Stimulated activated CD8-positive, alpha-beta memory T cell treated with anti-CD3 and anti-CD28 coated beads, Interleukin-12 subunit alpha, Interleukin-12 subunit beta, amount 100 ng/mL, for 24 hours (primary cell): ENCODE measurements around the gene HCFC1.

Source experiments
- DNase-seq: peaks from one replicate; pipeline ENCODE4 v3.0.0-alpha.2; 2020; ENCODE audit errors: extremely low read depth

HCFC1 gene

DNA sequence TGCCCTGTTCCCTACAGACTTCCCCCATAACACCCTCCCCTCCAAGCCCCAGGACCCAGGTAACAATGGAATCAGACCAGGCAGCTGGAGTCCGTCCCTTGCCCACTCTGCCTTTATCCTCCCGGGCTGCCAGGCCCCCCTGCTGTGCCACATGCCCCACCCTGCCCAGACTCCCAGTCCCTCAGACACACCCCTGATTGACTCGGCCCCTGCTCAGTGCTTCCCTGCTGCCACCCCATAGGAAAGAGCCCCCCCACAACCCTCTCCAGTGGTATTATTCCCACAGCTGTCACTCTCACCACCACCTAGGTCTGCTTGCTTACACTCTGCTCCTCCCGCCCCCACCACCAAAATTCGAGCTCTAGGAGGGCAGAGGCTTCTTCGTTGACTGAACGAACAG, 32.0 kb downstream of the HCFC1 start:
- DNase-seq, result no peak

DNA sequence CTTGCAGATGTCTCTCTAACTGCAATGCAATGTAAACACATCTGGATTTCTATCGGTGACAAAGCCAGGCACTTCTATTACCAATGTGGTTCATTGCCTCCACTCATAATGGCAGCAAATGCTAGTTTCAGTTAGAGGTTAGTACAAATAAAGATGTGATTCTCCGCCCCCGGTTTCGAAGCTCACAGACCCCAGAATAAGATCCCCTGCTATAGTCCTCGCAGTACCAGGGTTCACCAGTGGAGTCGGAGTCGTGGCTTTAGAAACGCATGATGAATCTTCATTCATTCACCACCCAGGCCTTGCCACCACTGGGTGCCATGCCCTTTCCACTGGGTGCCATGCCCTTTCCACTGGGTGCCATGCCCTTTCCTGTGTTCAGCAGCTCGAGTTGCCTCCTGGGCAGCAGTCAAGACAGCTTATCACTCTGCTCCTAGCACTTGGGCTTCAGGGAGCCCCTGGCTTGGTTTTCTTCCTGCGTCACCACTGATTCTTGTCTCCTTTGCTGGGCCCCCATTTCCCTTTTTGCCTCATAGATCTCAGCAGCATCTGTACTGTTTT, 33.3 kb downstream of the HCFC1 start:
- DNase-seq, result no peak

DNA sequence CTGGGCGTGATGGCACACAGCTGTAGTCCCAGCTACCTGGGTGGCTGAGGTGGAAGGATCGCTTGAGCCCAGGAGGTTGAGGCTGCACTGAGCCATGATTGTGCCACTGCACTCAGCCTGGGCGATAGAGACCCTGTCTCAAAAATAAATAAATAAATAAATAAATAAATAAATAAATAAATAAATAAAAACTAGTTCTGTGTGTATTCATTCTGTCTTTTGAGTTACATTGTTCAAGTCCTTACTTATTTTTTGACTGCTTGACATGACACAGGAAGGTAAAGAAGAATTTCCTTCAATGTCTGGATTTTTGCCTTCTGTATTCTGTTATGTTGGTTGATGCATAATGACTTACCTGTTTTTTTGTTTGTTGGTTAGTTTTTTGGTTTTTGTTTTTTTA, 34.6 kb downstream of the HCFC1 start:
- DNase-seq, result no peak

DNA sequence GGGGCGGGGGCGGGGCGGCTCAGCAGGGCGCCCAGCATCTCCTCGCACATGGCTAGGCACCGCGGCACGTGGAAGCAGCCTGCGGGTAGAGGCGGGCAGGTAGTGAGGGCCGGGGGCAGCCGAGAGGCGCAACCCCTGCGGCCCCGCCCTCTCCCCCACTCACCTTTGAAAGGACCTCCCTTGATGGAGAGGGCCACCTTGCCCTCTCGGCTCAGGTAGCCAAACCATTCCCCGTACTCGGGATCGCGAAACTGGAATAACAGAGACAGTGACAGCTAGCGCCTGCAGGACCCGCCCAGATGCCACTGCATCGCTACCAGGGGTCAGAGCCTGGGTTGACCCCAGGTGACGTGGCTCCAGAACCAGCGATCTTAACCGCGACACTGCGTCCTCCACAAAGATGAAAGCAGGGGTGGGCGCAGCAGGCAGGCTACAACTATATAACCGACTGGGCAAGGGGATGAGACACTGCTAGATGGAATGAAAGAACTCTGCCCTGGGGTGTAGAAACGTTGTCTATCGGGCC, 36.2 kb downstream of the HCFC1 start:
- DNase-seq, result no peak

DNA sequence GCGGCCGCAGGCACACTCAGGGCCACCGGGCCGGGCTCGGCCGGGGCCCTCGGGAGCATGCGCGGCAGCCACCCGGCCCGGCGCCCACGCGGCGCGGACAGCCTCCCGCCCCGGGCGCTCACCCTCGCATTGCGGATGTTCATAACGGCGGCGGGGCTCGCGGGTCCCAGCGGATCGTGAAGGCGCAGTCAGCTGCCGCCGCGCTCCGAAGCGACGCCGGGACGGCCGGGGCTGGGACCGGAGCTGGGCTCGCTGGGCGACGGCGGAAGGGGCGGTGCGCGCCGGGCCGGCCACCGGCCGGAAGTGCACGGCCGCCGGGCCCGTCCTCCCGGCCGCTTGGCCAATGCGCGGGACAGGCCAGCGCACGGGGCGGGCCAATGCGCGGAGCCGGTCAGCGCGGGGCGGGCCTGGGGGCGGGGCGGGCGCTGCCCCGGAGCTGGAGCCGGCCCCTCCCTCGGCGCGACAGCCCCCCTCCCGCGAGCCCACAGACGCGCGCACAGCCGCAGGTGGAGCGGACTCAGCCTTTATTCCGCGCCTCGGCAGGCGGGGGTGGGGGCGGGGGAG, 36.8 kb downstream of the HCFC1 start, which contains the start of gene NAA10:
NAA10 (minus strand) TSS at position 276 of the 564 bp plus-strand sequence; CDS start at position 143, 133 bp downstream.
- DNase-seq, result no peak

DNA sequence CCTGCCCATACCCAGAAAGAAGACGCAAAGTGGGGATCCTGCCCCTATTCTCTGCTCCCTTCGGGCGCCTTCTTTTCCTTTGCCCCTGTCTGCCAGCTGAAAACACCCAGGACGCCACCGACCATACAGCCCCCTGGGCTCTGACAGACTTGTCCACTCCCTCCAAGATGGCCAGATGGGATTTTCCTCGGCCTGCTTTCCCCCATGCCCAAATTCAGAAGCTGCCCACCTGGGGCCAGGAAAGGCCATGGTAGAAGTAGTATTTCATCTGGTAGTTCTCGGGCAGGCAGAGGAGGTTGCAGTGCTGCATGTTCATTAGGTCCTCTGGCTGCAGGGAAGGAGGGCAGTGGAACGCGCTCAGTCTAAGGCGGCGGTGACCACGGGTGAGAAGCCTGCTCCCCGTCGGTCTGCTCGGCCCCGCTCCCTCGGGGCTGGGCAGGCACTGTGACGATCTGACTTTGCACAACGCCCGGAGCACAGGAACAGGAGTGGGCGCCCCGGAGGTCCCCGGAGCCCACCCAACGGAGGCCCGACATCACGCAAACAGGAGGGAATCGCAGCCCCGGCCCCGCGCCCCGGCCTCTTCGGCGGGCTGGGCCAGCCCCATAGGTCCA, 37.4 kb downstream of the HCFC1 start:
- DNase-seq, result no peak

DNA sequence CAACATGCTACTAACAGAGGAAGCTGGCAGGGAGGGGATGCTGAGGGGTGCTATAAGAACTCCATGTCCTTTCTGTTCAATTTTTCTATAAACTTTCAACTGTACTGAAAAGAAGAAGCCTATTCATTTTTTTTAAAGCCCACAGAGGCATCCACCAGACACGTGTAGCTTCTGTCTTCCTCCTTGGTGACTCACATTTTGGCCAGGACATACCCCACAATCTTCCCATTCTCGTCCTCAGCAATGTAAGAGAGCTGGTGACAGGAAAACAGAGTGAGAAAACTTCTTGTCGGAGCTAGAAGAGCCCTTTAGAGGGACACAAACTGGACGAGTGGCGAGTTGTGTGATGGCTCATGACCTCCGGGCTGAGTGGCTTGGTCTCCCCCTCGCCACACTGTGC, 37.9 kb downstream of the HCFC1 start:
- no peak for DNase-seq

DNA sequence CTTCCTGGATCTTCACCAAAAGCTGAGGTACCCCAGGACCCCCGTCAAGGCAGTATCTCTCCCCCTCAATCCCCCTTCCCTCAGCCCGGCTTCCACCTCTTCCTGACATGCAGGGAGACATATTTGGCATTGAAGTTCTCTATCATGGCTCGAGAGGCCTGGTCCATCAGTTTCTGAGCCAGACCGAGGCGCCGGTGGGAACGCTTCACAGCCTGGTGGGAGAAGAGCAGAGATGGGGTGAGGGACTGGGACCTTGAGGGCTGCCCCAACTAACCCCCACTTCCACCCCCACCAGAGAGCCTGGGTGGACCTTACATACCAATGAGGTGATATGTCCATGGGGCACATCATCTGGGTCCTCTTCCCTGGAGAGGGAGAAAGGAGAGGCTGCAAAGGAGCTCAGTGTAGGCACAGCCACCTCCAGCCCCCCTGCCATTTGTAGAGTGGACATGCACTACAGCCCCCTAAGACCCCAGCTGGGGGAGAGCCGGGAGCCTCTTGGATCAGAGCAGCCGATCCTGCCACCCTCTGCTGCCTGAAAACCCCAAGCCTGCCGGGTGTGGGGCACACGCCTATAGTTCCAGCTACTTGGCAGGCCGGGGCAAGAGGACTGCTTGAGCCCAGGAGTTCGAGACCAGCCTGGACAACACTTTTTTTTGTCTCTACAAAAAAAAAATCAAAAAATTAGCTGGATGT, 39.2 kb downstream of the HCFC1 start:
- no peak for DNase-seq

DNA sequence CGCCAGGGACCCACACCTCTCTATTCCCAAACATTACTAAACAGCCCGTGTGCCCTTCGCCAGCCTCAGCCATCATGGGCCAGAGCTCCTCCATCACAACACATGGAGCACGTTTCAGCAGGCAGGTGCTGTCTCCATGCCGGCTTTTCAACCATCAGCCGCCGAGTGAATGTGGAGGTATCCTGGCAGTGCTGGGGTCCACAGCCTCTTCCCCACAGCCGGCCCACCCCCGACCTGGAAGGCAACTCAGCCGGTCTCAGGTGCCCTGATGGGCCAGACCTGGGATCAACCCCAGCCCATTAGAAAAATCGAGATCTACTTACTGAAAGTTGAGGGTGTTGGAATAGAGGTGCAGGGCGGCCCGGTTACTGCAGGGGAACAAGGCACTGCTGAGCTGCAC, 39.9 kb downstream of the HCFC1 start:
- no peak for DNase-seq

DNA sequence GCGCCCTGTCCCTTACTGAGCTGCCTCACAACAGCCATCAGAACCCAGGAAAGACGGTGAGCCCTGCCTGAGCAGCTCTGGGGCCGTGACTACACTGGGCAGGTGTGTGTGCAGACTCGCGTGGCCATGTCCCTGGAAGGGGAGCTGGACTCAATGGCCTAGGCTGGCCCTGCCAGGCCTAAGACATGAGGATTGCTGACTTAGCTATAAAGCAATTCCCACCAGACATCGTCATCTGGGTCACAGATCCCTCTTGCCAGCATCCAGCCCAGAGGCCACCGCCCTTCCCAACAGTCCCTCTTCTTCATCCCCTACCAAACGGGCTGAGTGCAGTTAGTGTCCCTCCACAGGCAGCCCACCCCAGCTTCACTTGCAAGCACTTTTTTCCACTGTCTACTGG, 40.5 kb downstream of the HCFC1 start:
- no peak for DNase-seq

DNA sequence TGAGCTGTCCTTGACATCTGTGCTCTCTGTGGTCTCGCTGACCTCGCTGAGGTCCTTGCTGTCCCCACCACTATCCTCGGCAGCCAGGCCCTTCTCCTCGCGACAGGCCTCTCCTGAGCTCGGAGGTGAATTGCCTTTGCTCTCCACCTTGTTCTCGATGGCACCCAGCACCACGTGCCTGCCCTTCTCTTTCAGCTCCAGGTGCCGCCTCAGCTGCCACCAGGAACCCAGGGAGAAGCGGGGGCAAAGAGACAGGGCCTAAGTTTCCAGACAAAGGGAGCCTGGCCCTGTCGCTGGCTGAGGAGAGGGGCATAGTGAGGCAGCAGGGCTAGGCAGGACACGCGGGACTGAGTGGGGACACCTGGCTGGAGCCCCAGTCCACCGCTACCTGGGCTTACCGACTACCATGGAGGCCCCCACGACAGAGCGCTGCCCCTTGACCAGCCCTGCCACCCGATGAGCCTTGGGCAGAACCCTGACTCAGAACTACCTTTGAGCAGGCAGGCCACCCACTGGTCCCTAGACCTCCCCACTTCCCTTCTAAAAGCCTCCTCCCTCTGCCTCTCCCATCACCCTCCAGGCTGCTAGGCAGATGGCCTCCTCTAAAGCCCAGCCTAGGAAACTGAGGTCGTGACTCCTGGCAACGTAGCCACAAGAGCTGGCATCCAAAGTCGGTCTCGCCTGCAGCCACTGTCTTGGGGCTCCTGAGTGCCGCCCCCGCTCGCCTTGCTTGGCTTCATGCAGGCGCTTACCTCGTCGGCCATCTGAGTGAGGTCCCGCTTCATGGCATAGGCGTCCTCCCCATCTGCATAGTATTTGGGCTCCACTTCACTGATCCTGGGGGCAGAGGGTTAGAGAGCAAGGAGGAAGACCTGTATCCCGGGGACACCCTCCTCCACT, 41.4 kb downstream of the HCFC1 start:
- DNase-seq, result no peak

DNA sequence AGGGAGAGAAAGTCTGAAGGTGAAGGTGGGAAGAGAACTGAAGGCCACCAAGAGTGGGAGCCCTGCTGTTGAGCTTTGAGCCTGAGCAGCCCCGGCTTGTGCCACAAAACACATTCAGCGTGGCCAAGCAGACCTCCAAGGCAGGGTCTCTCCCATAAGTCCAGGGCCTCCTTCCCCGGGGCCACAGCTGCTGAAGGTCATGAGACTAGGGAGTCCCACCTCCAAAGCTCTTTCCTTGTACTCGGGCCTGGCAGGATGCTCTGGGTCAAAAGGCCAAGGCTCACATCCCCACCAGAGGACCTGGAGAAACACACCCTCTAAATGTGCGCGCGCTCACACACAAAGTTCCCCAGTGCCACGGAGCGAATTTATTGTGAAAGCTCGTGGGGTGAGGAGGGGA, 42.0 kb downstream of the HCFC1 start:
- no peak for DNase-seq

DNA sequence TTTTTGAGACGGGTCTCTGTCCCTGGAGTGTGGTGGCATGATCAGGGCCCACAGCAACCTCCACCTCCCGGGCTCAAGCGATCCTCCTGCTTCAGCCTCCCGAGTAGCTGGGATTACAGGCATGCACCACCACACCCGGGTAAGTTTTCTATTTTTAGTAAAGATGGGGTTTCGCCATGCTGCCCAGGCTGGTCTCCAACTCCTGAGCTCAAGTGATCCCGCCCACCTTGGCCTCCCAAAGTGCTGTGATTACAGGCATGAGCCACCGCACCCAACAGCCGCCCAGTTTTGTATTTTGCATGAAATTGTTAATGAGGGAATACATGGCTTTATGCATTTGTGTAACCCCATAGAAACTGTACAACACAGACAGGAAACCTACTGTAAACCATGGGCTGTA, 42.8 kb downstream of the HCFC1 start:
- DNase-seq, result no peak

DNA sequence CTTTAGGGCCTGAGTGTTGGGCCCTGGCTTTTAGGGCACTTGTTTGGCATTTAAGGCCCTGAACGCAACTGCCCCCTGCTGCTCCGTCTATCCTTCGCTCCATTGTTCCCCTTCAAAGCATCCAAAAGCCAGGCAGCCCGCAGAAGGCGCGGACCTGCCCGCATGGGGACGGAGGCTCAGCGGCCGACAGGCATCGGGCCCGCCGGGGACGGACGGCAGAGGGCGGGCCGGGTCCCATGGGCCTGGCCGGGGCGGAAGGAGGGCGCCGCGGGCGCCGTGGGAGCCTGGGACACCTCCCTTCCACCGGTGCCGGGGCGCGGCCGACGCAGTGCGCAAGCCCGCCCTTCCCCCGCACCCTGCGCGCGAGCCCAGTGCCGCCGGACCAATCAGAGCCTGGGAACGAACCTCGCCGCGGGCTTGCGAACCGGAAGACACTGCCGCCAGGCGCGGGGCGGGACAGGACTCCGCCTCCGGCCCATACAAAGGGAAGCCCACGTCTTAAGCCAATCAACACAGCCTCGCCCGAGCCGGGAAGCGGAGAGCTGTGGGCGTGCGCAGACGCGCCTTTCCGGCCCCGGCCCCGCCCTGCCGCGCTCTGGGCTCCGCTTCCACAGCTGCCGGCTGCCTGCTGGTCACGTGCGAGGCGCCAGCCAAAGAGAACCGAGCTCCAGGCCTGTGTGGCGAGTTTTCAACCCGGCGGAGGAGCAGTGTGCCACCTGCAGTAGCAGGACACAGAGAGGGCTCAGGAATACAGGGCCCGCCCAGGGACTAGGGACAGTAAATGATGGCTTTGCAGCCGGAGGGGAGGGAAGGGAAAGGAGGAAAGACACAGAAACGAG, 43.5 kb downstream of the HCFC1 start:
- peak; percentile 71 for DNase-seq

DNA sequence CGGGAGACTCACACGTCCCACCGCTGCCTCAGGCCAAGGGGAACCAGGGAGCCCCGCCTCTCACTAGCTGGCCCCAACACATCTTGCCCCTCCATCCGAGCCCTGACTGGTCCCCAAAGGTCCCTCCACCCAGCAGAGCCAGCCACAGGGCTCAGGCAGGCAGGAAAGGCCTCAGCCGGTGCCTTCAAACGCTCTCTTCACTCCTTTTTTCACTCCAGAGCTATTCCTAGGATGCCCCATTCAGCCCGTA, 44.0 kb downstream of the HCFC1 start:
- no peak for DNase-seq

DNA sequence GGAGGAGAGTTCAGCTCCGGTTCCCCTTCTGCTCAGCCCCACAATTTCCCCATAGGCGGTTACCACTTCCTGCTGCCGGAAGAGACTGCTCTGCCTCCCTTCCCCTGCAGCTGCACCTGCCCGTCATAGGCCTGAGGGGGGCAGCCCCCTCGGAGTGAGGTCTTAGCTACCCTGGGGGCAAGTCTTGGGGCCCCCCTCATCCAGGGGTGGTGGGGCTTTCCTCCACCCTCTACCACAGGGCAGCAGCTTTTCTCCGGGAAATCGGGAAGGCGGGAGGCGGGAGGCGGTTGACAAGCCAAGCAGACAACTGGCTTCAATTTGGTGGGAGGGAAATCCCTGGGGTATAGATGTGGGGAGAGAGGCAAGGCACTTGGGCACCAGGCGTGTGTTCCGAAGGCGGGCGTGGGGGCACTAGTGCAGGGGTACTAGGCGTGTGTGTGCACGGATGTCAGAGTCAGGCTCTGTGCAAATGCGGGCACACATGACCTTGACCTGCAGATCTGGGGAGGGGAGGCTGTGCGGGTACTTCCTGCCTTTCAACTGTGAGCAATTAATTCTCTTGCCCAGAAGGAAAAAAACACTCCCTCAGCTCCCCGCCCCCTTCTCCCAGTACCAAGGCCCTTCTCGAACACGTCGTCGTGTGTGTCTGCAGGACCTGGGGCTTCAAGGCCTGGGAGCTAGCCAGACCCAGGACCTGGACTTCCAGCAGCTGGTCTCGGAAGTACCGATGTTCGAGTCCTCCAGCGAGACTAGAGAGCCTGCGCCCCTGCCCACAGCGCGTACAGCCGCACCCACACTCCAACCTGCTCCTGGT, 44.6 kb downstream of the HCFC1 start:
- no peak for DNase-seq

DNA sequence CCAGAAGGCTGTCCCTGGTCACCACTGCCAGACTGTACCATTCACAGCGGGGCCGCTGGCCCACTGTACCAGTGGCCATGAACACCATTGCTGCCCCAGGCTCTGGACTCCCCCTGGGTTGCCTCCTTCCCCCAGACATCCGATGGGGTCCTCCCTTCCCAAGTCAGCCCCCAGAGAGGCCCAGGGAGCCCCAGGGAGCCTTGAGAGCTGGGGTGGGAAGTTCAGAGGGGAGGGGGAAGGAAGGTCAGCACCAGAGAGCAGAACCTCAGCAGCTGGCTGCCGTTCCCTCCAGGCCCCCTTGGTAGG, 45.1 kb downstream of the HCFC1 start:
- DNase-seq, result no peak

DNA sequence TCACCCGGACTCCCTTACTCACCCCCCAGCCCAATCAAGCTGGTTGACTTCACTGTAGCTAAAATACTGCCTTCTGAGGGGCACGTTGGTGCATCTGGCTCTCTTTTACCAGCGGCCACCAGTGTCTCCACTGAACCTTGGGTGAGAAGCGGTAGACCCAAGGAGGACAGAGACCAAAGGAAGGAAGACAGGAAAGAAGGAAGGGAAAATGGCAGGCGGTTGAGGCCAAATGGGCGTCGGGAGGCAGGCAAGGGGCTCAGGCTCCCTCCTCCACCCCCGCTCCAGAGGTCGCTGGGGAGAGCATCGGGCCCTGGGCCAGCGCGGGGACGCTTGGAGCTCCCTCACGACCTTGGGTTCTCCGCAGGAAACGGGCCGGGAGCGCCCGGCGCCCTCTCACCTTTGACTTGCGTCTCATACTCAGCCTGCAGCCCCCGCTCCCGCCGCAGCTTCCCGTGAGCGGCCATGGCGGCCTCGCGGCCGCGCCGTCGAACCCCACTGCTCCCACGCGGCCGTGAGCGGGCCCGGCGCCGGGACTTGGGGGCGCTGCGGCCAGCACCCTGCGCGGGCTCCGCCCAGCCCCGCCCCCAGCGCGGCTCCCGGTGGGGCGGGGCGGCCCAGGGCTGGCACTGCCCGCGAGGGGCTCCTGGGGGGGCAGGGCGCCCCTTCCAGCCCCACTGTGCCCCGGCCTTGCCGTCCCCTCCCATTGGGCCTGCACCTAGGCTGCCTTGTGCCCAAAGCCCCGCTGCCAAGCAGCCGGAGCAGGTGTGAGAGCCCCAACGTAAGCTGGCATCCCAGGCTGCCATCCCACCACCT, 45.7 kb downstream of the HCFC1 start, which contains the start of gene ARHGAP4:
ARHGAP4 (minus strand) TSS at position 526 of the 813 bp plus-strand sequence; CDS start at position 464, 62 bp downstream.
- DNase-seq, result no peak

DNA sequence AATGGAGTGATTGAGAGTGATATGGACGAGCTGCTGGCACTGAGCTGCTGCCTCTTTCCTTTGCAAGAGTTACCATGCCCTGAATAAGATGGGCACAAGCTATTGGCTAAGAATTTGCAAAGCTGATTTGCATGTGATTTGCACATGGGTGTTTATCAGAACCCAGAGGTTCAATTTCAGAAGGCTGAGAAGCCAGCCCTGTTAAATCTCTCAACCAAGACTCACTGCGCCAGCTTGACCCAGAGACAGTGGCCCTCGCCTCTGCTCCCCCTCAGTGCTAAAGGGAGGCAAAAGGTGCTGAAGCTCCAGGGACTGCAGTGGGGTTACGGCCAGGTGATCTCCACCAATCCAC, 46.3 kb downstream of the HCFC1 start:
- DNase-seq, result no peak
